ENCODE results near the gene FOXP1.

The FOXP1 gene

GRCh38 chr3:71160785-71161546 is 422.6 kb downstream of the FOXP1 start:
- no peak for DNase-seq (ENCODE audit: low spot score in 2 of 2)
- no peak overlapping the region for H3K4me3 Mint-ChIP-seq
- H3K36me3 Mint-ChIP-seq = no peaks in the 10 kb centered on the region
- ATAC-seq = no peak
- no peak overlapping the region for H3K27ac Mint-ChIP-seq
- peaks cover 21% of the 10 kb centered on the region for H3K4me1 Mint-ChIP-seq
- peaks cover 5% of the 10 kb centered on the region for H3K9me3 Mint-ChIP-seq

GRCh38 chr3:71156062-71156665 is 427.4 kb downstream of the FOXP1 start:
- no peak for DNase-seq (ENCODE audit: low spot score in 2 of 2)
- peaks cover 22% of the 10 kb centered on the region for H3K4me1 Mint-ChIP-seq
- no peaks in the 10 kb centered on the region for H3K36me3 Mint-ChIP-seq
- no peak for ATAC-seq
- H3K9me3 Mint-ChIP-seq = peaks cover 3% of the 10 kb centered on the region
- H3K4me3 Mint-ChIP-seq = no peak overlapping the region
- peak overlapping the region; percentile 39 for H3K27ac Mint-ChIP-seq

- no peak for DNase-seq (ENCODE audit: low spot score in 2 of 2)
- Mint-ChIP-seq H3K9me3 (no peaks in the 10 kb centered on the region), H3K4me3 (no peak overlapping the region), H3K27ac (no peak overlapping the region), H3K4me1 (peaks cover 26% of the 10 kb centered on the region), H3K36me3 (no peaks in the 10 kb centered on the region)
- ATAC-seq = no peak
These were observed 428.7 kb downstream of the FOXP1 start for GRCh38 chr3:71154846-71155245.

GRCh38 chr3:71153713-71154112 is 429.8 kb downstream of the FOXP1 start:
- H3K4me3 Mint-ChIP-seq = no peak overlapping the region
- no peak overlapping the region for H3K27ac Mint-ChIP-seq
- peaks cover 26% of the 10 kb centered on the region for H3K4me1 Mint-ChIP-seq

GRCh38 chr3:71152892-71153265 is 430.6 kb downstream of the FOXP1 start:
- DNase-seq (ENCODE audit: low spot score in 2 of 2) = no peak
- Mint-ChIP-seq H3K27ac (no peak overlapping the region), H3K9me3 (no peaks in the 10 kb centered on the region), H3K36me3 (no peaks in the 10 kb centered on the region), H3K4me3 (no peak overlapping the region), H3K4me1 (peaks cover 26% of the 10 kb centered on the region)
- no peak for ATAC-seq

More at GRCh38 chr3:71153713-71154112, 429.8 kb downstream of the FOXP1 start:
- no peaks in the 10 kb centered on the region for H3K9me3 Mint-ChIP-seq
- no peaks in the 10 kb centered on the region for H3K36me3 Mint-ChIP-seq
- DNase-seq (ENCODE audit: low spot score in 2 of 2) (no peak), ATAC-seq (no peak)

- no peak overlapping the region for H3K27ac Mint-ChIP-seq
- H3K4me1 Mint-ChIP-seq = peaks cover 26% of the 10 kb centered on the region
- no peaks in the 10 kb centered on the region for H3K36me3 Mint-ChIP-seq
- ATAC-seq = no peak
- H3K4me3 Mint-ChIP-seq = no peak overlapping the region
- no peaks in the 10 kb centered on the region for H3K9me3 Mint-ChIP-seq
- DNase-seq (ENCODE audit: low spot score in 2 of 2) = no peak
These were observed 431.3 kb downstream of the FOXP1 start for GRCh38 chr3:71152039-71152891.

GRCh38 chr3:71149959-71150954 is 433.3 kb downstream of the FOXP1 start:
- ATAC-seq (peak; percentile 75), DNase-seq (ENCODE audit: low spot score in 2 of 2) (no peak)
- Mint-ChIP-seq H3K4me3 (peak overlapping the region; percentile 12), H3K4me1 (peaks cover 10% of the 10 kb centered on the region), H3K9me3 (no peaks in the 10 kb centered on the region), H3K27ac (peak overlapping the region; percentile 17), H3K36me3 (no peaks in the 10 kb centered on the region)

- no peak for DNase-seq (ENCODE audit: low spot score in 2 of 2)
- H3K4me3 Mint-ChIP-seq = no peak overlapping the region
- peaks cover 10% of the 10 kb centered on the region for H3K4me1 Mint-ChIP-seq
- peak overlapping the region; percentile 6 for H3K27ac Mint-ChIP-seq
- ATAC-seq = no peak
- H3K9me3 Mint-ChIP-seq = no peaks in the 10 kb centered on the region
- H3K36me3 Mint-ChIP-seq = no peaks in the 10 kb centered on the region
These were observed 435.0 kb downstream of the FOXP1 start for GRCh38 chr3:71148455-71149060.

GRCh38 chr3:71146673-71147072 is 436.9 kb downstream of the FOXP1 start:
- no peak for ATAC-seq
- no peak for DNase-seq (ENCODE audit: low spot score in 2 of 2)
- Mint-ChIP-seq H3K4me3 (no peak overlapping the region), H3K27ac (no peak overlapping the region), H3K36me3 (no peaks in the 10 kb centered on the region), H3K9me3 (no peaks in the 10 kb centered on the region), H3K4me1 (peaks cover 15% of the 10 kb centered on the region)

GRCh38 chr3:71145954-71146353 is 437.6 kb downstream of the FOXP1 start:
- DNase-seq (ENCODE audit: low spot score in 2 of 2) = no peak
- no peak overlapping the region for H3K27ac Mint-ChIP-seq
- ATAC-seq = no peak
- no peak overlapping the region for H3K4me3 Mint-ChIP-seq
- H3K9me3 Mint-ChIP-seq = no peaks in the 10 kb centered on the region
- H3K4me1 Mint-ChIP-seq = peaks cover 20% of the 10 kb centered on the region
- H3K36me3 Mint-ChIP-seq = no peaks in the 10 kb centered on the region

- Mint-ChIP-seq H3K4me1 (peaks cover 11% of the 10 kb centered on the region), H3K36me3 (no peaks in the 10 kb centered on the region), H3K27ac (no peak overlapping the region), H3K9me3 (no peaks in the 10 kb centered on the region), H3K4me3 (no peak overlapping the region)
- DNase-seq (ENCODE audit: low spot score in 2 of 2) = no peak
- ATAC-seq = no peak
These were observed 438.8 kb downstream of the FOXP1 start for GRCh38 chr3:71144525-71145253.

GRCh38 chr3:71143493-71143892 is 440.0 kb downstream of the FOXP1 start:
- H3K27ac Mint-ChIP-seq = no peak overlapping the region
- no peak for ATAC-seq

GRCh38 chr3:71142441-71143161 is 440.9 kb downstream of the FOXP1 start:
- Mint-ChIP-seq H3K9me3 (no peaks in the 10 kb centered on the region), H3K4me3 (no peak overlapping the region), H3K36me3 (no peaks in the 10 kb centered on the region), H3K4me1 (peaks cover 11% of the 10 kb centered on the region), H3K27ac (no peak overlapping the region)
- ATAC-seq (no peak), DNase-seq (ENCODE audit: low spot score in 2 of 2) (no peak)

More at GRCh38 chr3:71143493-71143892, 440.0 kb downstream of the FOXP1 start:
- Mint-ChIP-seq H3K36me3 (no peaks in the 10 kb centered on the region), H3K9me3 (no peaks in the 10 kb centered on the region), H3K4me1 (peaks cover 11% of the 10 kb centered on the region), H3K4me3 (no peak overlapping the region)
- no peak for DNase-seq (ENCODE audit: low spot score in 2 of 2)

Data from stimulated activated effector memory CD8-positive, alpha-beta T cell treated with anti-CD3 and anti-CD28 coated beads, Interleukin-12 subunit alpha, Interleukin-12 subunit beta, amount 100 ng/mL, for 72 hours (primary cell).